A172 (cell line): ENCODE results near the gene CADM4. TPM values are rescaled to one million over a fixed set of nuclear protein-coding genes. Genes with fewer than 3 reads are reported as not detected.
"Not testable (repeated sequence)": the region's sequence is repeated elsewhere in the genome, so short reads cannot be mapped to it uniquely, and the experiment has no call there.

Experiments
- DNase-seq: peaks from one replicate; pipeline ENCODE4 v3.0.0-alpha.2; 2015; ENCODE audit warnings: low spot score
- total RNA-seq: library from RNA; depleted of rRNA; stranded (reverse); fragments of >200 nt; shearing (Covaris generic); gene quantifications from 2 replicates; pipeline ENCODE4 v1.2.3, GENCODE V29; 2014

The CADM4 gene
- total RNA-seq, 1 experiment from 2014 or later, result 78.5 TPM

DNA sequence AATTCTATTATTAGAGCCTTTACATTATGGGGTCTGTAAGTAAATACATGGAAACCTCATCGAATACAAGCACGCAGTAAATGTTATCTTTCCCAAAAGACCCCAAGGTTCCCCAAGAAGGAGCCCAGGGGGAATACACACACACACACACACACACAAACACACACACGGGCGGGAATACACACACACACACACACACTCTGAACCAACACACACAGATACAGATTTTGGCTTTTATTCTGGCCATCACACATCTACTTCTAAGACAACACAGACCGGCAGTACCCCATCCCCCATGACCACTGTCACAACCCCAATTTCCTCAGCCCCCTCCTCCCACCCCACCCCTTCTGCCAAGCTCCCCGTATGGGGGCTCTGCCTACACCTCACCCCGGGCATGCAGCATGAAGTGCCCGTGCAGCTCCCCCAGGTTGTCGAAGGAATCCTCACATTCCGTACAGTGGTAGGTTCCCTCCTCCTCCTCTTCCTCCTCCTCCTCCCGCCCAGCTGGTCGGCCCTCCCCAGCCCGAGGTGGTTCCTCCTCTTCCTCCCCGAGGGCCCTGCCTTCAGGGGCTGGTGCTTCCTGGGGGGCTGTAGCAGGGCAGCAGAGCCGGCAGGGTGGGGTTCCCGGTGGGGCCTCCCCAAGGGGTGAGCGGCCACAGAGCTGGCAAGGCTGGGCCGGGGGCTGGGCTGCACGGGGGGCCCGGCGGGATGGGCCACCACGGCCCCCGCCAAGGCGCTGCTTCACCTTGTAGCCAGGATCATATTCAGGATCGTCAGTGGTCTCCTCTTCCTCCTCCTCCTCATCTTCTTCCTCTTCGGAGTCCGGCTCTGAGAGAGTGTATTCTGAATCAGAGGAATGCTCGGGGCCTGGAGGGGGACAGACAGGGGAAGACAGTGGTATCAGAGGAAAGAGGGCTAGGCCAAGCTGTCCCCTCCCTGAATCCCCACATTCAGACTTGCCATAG is 32.1 kb downstream of the CADM4 start:
- no peak for DNase-seq

DNA sequence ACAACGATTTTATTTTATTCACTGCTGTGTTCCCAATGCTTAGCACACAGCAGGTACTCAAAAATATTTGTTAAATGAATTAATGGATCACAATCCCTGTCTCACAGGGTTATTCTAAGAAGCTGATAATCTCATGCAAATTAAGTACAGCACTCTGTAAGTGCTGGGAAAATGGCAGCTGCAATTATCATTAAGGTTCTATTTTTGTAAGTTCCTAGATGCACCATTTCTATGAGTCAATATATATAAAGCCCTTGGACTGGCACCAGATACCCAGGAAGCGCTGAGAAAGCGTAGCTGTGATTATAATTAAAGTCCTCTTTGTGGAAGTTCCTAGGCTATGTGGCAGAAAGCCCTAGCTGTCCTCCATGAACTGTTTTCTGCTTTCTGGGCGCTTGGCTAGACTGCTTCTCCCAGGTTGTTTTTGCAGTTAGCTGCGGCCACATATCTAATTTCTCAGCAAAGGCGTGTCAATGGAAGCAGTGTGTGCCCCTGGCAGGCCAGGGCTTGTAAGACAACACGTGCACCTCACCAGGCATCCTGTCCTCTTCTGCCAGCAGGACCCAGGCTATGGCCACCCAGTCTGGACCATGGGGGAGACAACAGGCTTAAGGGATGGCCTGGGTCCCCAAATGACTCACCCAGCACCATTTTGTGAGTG is 33.0 kb downstream of the CADM4 start:
- no peak for DNase-seq

GRCh38 chr19:43605875-43606568 is 33.6 kb downstream of the CADM4 start:
- DNase-seq, result no peak

DNA sequence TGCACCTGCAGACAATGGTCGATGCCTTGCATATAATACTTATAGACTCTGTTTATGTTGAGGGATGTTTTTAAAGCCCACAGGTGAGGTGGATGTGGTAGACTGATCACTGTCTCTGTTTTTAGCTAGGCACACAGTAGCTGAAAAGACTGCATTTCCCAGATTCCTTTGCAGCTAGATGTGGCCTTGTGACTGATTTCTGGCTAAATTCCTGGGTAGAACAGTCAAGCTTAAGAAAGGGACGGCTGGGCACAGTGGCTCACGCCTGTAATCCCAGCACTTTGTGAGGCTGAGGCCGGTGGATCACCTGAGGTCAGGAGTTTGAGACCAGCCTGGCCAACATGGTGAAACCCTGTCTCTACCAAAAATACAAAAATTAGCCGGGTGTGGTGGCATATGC is 39.3 kb downstream of the CADM4 start:
- not testable (repeated sequence) for DNase-seq

DNA sequence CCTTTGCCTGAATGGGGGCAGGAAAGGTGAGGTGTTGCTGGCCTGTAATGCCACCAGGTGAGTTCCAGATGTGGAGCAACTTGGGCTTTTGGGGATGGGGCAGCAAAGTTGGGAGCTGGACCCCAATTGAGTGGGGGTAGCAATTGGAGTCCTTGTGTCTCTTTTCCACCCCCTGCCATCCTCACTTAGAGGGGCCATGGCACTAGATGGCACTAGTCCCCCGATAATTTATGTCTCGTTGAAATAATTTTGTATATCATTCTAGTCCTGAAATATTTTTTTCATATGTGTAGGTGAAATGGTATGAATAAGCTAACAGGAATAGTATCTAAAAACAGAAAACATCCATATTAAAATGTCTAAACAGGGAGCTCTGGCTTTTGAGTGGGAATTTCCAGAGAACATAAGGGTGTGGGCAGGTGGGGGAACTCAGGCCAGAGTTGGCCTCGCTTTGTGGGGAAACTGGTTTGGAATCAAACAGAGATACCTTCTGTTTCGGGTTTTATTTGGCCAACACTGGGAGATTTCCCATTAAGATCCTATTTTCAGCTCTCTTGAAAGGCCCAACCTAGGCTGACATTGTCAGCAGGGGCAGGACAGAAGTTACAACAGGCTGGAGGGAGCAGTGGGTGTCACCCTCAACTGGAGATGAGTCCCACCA is 39.9 kb downstream of the CADM4 start:
- no peak for DNase-seq

DNA sequence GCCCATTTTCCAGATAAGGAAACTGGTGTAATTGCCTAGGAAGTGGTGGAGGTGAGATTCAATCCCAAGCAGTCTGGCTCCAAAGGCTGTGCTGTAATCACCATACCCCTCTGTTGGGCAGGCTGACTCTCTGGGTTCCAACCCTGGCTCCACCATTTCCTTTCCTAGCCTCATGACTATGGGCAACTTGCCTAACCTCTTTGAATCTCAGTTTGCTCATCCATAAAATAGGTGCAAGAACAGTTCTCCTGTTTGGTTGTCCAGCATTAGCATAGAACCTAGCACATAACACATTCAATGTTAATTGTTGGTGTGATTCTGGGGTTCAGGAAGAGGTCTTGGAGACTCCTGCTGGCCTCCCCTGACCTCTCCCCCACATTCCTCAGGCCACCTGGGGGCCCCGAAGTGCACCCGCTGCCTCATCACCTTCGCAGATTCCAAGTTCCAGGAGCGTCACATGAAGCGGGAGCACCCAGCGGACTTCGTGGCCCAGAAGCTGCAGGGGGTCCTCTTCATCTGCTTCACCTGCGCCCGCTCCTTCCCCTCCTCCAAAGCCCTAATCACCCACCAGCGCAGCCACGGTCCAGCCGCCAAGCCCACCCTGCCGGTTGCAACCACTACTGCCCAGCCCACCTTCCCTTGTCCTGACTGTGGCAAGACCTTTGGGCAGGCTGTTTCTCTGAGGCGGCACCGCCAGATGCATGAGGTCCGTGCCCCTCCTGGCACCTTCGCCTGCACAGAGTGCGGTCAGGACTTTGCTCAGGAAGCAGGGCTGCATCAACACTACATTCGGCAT is 41.0 kb downstream of the CADM4 start:
- DNase-seq, result no peak

GRCh38 chr19:43597876-43598275 is 41.8 kb downstream of the CADM4 start:
- DNase-seq, result no peak

GRCh38 chr19:43596842-43597461 is 42.7 kb downstream of the CADM4 start:
- no peak for DNase-seq

DNA sequence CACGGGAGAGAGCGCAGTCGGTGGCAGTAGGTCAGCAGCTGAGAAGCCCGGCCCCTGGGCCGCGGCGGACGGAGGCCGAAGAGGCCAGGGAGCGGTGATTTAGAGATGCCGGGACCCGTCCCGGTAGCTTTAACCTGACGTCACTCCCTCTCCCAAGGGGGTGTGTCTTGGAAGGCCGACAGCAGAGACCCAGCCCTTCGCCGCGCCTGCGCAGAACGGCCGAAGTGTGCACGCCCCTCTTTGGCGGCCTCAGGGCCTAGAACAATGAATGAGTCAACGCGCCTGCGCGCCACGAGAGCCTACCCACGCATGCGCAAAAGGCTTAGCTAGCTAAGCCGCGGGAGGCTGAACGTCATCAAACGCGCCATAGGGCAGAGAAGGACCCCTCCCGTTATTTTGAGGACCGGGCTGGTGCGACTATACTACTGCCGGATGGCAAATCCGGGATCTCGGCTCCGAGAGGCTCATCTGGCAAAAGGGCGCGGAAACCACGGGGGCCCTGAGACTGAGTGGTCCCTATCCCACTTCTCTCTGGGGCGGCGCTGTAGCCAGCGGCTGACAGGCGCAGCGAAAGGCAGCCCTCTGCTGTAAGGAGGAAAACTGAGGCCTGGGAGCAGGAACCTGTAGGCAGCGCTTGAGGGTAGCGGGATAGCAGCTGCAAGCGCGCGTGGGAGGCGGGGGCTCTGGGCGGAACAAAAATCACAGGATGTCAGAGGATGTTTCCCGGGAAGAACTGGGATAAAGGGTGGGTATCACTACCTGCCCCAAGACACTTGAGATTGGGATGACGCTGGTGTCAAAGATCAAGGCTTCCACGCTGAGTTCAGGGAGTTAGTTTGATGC is 43.4 kb downstream of the CADM4 start, which contains the start of the genes IRGQ and ZNF576:
IRGQ (minus strand) TSS at position 136 of the 843 bp plus-strand sequence. CDS start 796 bp downstream, outside the sequence.
ZNF576 (plus strand) TSS at position 597 of the 843 bp plus-strand sequence. CDS start 514 bp downstream, outside the sequence.
- DNase-seq, result peak; percentile 99

DNA sequence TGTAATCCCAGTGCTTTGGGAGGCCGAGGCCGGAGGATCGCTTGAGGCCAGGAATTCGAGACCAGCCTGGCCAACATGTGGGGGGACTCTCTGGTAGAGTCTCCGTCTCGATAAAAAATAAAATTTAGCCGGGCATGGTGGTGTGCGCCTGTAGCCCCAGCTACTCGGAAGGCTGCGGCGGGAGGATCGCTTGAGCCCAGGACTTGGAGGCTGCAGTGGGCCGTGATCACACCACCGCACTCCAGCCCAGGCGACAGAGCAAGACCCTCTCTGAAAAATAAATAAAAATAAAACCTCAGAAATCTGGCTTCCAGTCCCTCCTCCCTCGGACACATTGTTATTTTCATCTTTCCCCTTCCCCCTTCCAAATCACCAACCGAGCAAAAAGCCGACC is 44.0 kb downstream of the CADM4 start:
- DNase-seq, result no peak

- DNase-seq, result peak; percentile 48
Observed at GRCh38 chr19:43594710-43595604, 44.7 kb downstream of the CADM4 start.

DNA sequence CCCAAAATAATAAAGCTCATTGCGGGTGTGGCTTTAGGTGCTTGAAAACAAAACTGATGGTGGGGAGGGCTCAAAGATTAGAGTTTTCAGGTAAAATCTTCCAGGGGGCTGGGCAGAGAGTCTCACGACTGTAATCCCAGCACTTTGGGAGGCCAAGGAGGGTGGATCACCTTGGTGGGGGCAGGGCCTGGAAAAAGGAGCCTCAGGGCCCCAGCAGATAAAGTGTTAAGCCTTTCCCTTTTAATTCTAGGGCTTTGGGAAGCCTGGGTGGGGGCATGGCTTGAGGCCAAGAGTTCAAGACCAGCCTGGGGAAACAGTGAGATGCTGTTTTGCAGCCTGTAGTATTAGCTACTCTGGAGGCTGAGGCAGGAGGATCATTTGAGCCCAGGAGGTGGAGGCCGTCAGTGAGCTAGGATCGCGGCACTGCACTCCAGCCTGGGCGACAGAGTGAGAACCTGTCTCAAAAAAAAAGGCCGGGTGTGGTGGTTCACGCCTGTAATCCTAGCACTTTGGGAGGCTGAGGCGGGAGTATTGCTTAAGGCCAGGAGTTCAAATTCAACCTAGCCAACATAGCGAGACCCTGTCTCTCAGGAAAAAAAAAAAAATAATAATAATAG is 45.5 kb downstream of the CADM4 start:
- DNase-seq, result no peak

- DNase-seq, result no peak
Observed at GRCh38 chr19:43592800-43593350, 46.8 kb downstream of the CADM4 start.

GRCh38 chr19:43591904-43592772 is 47.5 kb downstream of the CADM4 start:
- DNase-seq, result no peak

GRCh38 chr19:43589678-43590077 is 50.0 kb downstream of the CADM4 start:
- DNase-seq, result no peak

- DNase-seq, result no peak
Observed at GRCh38 chr19:43589277-43589676, 50.4 kb downstream of the CADM4 start.
